Ramos (cell line): ENCODE results near the gene RTN4RL2.

Source experiments
- in situ Hi-C: fragments of 300-500 bp; cut with MboI; formaldehyde crosslinking; loops from one replicate; pipeline ENCODE4 v1.14.3; 2022; ENCODE audit warnings: low sequenced_read_pairs; ENCODE audit not compliant: unreplicated experiment

RTN4RL2 gene

DNA sequence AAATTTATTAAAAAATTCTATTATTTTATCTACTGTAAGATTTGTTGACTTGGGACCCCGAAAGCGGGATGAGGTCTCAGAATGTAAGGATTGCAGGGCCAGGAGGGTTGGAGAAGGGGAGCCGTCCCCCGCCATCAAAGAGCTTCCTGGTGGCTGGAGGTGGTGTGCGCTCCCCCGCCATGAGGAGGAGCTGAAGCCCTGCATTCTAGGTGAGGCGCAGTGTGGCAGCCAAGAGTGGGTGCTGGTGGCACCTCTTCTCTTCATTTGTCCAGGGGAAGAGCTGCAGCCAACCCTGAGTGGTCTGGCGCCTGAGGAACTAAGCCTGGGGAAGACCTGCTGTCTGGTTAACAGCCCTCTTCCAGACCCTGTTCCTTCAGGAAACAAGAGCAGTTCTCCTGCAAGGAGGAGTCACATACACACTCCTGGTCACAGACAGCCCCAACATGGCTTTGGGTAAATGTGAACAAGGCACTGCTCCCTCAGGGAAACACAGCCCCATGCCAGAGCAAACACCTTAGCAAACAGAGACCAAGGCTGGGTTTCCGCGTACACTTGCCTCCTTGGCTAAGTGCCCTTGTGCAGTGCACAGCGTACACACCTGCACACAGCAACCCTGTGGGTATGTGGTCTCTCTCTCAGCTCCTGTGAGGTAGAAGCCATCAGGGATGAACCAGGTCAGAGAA is 17.3 kb downstream of the RTN4RL2 start:
- in situ Hi-C loops: no loop called here

DNA sequence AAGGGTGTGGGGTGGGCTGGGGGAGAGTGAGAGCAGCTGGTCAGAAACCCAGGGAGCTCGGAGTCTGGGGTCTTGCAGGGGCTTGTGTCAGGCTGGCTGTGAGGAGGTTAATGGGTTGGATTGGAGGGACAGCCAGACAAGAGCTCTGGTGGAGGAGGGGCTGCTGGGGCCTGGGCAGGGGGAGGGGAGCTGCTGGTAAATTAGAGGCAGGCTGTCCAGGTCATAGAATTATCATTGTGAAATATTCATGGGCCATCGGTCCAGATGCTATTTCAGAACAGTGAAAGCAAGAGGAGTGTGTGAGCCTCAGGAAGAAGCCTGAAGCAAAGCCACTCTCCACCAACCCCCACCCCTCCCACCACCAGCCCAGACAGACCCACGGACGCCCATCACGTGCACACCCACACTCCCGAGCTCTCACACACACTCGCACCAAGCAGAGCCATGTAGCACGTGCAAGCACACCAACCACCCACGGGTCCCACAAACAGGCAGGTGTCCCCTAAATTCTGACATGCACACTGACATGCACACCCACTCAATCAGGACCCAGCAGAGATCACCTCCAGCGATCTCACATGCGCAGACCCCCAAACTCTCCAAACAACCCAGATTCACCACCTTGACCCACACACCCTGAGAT is 18.8 kb downstream of the RTN4RL2 start:
- in situ Hi-C loops: no loop called here

DNA sequence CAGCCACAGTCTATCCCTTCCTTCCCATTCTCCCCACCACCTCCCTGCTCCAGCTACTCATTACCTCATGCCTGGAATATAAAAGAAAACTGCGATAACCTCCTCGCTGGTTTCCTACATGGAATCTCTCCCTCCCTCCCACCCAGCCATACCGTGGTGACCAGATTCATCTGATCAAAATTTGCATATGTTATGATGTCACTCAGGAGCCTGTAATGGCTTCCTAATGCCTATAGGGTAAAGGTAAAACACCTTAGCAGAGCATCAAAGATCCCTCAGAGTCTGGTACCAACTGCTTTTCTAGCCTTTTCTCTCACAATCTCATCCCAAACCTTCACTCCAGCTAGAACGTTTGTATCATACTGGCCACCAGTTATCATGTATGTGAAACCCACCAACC is 19.6 kb downstream of the RTN4RL2 start:
- in situ Hi-C loops: no loop called here

DNA sequence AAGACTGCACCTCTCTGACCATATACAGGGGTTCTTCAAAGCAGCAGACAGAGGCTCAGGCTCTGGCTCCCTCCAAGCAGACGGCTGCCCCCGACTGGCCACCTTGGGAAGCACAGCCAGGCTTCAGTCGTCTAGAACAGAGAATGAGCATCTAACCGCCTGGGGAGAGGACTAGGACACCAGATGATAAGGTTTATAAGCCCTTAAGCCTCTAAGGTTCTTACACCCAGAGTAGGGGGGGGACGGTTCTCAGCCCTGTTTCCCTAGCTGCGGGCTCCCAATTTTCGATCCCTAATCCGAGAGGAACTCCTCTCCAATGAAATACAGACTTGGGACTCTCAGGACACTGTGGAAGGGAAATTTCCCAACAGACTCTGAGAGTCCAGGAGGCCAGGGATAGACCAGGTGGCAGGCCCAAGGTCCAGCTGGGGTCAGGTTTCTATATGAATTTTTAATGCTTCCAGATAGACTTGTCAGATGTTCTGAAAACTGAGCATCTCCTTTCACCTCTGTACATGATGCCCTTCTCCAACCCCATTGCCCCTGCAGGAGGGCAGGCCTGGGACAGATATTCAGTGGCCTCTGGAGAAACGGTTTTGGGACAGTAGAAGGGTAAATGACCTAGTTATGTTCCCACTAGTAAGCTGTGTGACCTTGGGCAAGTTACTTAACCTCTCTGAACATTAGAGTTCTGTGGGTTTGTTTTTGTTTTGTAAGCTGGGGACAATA is 20.2 kb downstream of the RTN4RL2 start:
- in situ Hi-C loops: no loop called here

DNA sequence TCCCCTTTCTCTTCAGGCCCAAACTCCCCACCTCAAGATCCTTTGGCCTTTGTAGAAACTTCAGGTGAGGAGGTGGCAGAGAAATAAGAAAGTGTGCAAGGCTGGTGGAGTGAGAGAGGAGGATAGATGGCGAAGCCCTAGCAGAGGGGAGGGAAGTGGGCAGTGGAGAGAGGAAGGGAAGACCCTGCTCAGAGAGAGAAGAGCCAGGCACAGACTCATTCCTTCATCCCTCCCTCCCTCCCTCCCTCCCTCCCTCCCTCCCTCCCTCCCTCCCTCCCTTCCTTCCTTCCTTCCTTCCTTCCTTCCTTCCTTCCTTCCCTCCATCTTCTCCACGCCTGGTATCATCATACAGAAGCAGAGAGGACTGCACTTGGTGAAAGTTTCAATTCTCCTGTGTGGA is 21.0 kb downstream of the RTN4RL2 start:
- in situ Hi-C loops: no loop called here

DNA sequence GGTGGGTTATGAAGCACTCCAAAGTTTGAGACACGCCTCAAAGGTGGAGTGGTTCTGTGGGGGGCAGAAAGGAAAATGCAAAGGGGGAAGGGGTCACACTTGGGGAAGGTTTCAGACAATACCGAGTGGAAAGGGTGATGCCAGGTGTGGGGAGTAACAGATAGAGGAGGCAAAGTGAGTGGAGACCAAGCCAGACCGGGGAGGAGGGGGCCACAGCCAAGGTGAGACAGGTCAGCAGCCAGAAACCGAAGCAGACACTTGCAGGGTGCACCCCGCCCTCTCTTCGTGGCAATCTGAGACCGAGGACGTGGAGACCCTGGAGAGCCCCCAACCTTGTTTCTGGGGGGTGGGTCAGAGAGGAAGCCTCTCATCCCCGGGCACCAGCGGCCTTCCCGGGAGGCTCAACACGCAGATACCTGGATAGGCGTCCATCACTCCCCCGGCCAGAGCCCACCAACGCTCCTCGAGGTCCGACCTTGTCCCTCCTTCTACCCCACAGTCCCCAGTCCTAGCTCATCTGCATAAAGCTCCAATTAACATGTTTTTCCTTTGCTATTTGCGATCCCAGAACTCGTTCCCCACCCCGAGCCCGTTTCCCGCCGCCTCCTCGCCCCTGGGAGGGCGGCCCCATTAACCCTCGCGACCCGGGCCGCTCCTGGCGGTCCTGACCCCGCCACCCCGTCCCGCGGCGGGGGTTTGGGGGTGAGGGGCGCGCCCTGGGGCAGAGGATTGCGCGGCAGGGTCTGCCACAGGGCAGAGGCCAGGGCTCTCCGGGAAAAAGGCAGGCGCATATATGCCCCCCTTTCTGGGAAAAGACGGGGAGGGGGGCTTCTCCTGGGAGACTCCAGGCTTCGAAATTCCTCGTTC is 21.8 kb downstream of the RTN4RL2 start:
- in situ Hi-C loops: no loop called here

DNA sequence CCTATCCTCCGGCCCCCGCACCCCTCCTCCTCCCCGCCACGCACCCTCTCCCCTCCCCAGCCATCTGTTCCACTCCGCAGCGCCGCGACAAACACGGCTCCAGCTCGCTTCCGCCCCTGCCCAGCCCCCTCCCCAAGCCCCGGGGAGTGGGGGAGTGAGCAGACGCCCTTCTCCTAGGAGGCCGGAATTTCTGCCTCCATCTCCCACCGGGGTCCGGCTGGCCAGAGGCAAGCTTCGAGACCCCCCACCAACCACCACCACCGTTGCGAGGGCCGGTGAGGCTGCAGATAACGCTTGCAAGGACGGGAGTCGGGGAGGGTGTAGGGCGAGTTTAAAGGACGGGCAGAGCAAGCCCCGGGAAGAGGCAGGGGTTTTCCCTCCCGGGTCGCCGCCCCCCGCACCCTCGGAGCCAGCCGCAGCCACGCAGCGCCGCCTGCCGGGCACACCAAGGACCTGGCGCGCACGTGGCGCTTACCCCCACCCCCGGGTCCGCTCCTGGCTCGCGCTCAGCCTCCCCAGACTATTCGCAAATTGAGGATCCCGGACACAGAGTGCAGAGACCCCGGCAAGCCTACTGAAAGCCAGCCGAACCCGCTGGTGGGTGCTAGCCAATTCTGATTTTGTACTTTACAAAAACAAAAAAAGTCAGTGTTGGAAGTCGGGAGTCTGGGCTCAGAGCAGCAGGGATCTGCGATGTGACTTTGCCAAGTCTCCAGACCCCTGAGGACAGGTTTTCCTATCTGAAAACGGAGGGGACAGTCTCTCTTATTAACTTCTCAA is 22.6 kb downstream of the RTN4RL2 start:
- in situ Hi-C loops: no loop called here

DNA sequence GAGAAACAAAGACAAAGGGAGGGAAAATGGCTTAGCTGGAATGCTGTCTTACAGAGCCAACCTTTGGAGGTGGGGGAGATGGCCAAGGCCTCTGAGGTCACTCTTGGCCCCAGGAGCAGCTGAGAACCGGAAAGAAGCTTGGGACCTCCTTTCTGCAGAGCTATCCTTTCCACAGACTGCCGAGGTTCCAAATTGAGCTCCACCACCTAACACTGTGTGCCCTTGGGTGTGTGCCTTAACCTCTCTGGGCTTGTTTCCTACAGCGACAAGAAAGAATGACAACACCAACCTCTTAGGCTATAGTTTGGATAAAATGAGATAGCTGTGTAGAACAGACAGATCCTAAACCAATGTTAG is 23.2 kb downstream of the RTN4RL2 start:
- in situ Hi-C loops: no loop called here

DNA sequence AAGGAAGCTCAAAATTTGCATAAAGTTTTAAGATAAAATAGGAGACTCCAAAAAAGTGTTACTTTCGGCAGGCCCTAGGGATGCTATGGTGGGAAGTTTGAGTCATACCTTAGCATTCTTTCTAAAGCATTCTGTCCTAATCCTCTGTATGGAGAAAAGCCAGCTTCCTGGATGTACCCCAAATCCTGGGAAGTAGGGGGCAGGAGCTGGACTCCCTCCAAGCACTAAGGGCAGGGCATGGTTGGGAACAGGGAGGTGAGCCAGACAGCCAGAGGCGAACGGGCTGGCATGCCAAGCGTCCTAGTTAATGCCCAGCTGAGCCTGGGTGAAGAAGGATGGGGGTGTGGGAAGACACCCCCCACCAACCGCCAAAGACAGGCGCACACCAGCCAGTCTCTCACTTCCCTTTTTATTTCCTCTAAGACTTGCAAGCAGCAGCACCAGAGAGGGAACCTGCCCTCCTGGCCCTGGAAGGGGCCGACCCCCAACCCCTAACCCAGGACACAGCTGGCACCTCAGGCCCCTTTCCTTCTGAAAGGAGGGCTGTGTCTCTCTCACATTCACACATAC is 23.9 kb downstream of the RTN4RL2 start:
- in situ Hi-C loops: no loop called here

DNA sequence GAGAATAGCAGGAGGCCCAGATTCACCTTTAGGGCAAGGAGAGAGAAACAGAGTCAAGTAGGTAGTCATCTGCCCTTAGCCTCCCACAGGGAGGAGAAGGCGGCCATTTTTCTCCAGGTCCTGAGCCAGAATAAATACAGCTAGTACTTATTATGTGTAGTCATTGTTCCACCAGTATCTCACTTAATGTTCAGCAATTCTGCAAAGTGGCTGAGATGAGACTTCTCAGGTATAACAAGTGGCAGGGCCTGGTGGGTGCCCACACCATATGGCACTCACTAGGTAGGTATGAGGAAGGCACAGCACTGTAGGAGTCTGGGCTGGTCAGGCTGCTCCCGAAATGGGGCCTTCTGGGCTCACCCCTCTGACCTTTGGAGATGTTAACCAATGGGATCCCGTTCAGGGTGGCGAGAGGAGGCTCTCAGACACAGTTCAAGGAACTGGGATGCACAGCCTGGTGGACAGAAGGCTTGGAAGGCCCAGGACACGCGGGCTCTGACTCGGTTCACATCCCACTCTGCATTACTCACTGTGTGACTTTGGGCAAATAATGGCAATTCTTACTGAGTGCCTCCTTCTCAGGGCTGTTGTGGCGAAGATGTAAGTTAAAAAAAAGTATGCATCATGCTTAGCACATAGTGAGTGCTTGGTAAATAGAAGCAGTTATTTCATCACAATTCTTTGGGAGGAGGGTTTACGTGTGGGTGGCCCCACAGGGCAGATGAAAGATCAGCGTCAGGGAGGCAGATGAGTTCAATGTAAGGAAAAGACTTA is 25.1 kb downstream of the RTN4RL2 start:
- in situ Hi-C loops: no loop called here

DNA sequence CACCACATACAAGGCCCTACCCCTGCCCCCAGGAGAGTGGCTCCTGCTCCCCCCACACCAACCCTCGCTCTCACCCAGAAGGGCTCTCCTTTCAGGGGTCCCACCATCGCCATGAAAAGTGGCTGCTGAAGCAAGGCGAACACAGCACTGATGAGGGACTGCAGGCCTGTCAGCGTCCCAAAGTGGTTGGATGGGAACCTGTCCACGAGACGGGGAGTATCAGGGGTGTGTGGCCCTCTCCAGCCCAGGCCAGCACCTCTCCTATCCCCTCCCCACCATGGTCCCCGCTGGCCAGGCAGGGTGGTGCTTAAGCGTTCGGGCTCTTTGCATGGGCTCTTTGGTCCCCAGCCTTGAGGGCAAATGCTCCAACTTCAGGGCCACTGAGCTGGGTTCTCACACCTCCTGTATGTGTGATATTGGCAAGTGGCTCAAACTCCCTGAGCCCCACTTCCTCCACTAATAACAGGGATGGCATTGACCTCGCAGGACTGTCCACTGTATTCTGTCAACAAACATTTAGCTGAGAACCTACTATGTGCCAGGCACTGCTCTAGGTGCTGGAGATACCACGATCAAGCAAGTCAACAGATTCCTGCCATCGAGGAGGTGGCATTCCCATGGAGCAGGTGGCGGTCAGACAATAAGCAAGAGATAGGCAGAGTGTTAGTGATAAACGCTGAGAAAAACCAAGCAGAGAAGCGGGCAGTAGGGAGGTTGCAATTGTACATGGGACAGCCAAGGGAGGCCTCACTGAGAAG is 26.9 kb downstream of the RTN4RL2 start:
- in situ Hi-C loops: no loop called here

DNA sequence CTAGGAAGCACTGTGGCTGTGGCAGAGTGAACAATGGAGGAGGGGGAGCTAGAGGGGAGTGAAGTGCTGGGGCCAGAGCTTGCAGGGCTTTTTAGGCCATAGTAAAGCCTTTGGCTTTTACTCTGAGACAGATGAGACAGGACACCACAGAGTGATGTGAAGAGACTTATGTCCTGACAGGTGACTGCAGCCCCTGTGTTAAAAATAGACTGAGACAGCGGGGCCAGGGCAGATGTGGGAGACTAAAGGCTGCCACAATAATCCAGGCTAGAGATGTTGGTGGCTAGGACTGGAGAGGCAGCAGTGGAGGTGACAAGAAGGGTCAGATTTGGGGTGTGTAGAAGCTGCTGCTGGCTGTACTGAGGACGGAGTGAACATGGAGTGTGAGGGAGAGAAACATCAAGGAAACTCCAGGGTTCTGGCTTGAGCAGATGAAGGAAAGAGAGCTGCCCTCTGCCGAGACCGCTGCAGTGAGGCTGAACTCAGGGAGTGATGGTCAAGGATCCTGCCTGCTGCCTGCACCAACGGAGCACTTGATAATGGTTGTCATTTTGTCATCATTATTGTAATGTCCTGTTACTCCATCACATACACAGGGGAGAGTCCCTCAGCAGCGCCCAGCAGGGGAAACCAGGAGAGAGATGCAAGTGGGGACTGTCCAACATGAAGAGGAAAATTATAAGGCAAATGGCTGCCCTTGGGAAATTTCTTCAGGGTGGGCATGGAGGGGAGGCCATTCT is 27.8 kb downstream of the RTN4RL2 start:
- in situ Hi-C loops: no loop called here

DNA sequence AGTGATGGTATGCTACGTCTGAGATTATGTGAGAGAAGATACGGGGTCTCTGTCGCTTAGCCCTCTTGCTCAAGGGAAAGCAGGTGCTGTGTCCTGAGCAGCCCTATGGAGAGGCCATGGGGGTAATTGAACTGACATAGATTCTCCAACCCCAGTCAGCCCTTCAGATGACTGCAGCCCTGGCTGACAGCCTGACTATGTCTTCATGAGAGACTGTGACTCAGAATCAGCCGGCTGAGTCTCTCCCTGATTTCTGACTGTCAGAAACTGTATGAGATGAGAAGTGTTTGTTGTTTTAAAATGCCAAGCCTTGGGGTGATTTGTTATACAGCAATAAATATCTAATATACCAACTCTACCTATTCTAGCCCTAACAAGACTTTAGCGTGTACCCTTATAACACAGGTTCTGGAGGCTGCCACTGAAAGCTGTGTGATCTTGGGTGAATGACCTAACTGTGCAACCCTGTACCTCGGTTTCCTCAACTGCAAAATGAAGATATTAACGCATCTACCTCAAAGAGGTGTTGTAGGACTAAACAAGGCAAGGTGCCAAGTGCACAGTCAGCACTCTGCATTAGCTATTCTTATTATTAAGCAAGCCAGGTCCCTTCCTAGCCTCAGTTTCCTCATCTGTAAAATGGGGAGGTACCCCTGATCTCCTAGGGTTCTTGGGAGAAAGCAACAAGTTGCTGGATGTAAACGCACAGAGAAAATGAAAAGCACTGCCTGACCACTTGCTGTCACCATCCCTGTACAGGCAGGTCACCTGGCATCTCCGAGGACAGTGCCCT is 30.3 kb downstream of the RTN4RL2 start:
- in situ Hi-C loops: loop anchor here (5.0 kb wide), 1 partner anchor 37 kb away; no protein-coding TSS in a partner anchor

DNA sequence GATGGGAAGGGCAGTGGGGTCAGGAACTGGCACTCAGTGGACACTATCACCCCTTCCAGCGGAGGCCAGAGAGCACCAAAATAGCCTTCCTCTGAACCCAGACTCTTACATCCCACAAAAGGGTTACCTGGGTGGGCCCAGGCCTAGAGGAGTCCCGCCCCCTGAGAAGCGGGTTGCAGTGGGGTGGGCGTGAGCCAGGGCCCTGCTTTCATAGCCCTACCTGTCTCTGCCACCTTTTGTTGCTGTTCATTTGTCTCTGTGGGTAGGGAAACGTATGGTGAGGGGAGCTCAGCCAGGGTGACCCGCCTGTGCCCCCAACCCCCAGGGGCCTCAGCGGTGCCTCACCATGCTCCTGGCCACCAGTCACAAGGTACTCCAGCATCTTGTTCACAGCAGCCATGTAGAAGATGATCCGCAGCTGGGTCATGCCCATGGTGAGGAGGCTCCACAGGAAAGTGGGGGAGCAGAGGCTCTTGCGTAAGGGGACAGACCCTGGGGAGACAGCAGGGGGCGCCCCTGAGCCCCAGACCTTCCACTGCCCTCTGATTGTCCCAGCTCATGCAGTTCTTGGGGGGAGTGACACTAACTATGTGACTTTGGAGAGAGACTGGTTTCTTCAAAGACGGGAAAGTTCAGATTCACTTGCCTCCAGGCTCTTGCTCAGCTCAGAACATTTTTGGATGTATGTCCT is 31.2 kb downstream of the RTN4RL2 start:
- in situ Hi-C loops: loop anchor here (5.0 kb wide), 1 partner anchor 36 kb away; no protein-coding TSS in a partner anchor

DNA sequence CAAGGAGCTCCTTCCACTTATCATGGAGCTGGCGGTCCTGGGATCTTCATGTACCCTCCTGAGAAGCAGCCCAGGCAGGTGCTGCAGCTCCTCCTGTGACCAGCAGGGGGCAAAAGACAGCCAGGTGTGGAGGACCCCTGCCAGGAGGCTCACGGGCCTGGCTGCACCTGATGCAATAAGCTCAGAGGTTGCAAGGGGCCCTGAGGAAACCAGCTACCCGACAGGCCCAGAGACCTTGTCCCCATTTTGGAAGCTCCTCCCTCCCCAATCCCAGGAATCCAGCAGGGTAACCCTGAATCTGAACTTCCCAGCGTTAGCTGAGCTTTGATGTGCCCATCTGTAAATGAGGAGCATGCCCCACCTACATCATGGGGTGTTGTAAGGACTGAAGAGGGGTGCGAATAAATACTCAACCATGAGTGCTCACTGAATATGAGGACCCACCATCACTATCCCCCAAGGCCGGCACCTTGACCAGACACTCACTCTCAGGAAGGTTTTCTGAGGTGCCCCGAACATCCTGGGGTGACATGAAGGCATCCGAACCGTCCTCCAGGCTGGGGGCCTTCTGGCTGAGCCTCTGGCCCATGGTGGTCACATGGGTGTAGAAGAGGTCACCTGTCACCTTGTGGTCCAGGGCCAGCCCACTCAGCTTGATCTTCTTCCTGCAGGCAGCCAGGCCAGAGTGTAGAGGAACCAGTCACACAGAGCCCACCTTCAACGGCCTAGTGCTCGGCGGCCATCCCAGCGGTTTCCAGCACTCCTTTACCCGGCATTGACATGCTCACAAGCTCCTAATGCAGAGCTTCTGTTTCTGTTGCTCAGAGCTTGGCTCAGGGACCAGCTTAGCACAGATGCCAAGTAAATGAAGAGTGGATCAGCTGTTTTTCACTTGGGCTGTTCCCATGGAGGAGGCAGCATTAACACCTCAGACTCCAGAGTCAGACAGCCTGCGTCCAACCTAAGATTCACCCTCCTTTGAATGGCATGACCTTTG is 33.5 kb downstream of the RTN4RL2 start:
- in situ Hi-C loops: loop anchor here (5.0 kb wide), 1 partner anchor 33 kb away; no protein-coding TSS in a partner anchor
